HG02798 (cell line): ENCODE data around the gene DCLRE1B.

ENCODE experiments used
- ATAC-seq: cut with Tn5 transposase; IDR thresholded peaks from one replicate; pipeline ENCODE4 v1.9.1; 2021; ENCODE audit warnings: mild to moderate bottlenecking; ENCODE audit not compliant: unreplicated experiment, poor library complexity

Gene DCLRE1B

GRCh38 chr1:113918243-113918642 is 13.1 kb downstream of the DCLRE1B start:
- no peak for ATAC-seq

- ATAC-seq = no peak
Observed at GRCh38 chr1:113922957-113923356, 17.8 kb downstream of the DCLRE1B start.

GRCh38 chr1:113924473-113924872 is 19.3 kb downstream of the DCLRE1B start:
- no peak for ATAC-seq

GRCh38 chr1:113928187-113928930 is 23.2 kb downstream of the DCLRE1B start:
- peak; percentile 27 for ATAC-seq

- ATAC-seq = peak; percentile 77
Observed at GRCh38 chr1:113928941-113929749, 24.0 kb downstream of the DCLRE1B start, which contains the start of gene HIPK1. HIPK1 (plus strand) TSS chr1:113929324.

GRCh38 chr1:113929750-113930498 is 24.8 kb downstream of the DCLRE1B start:
- peak; percentile 41 for ATAC-seq

GRCh38 chr1:113930499-113931161 is 25.5 kb downstream of the DCLRE1B start:
- peak; percentile 21 for ATAC-seq

- no peak for ATAC-seq
Observed at GRCh38 chr1:113931451-113931851, 26.3 kb downstream of the DCLRE1B start.

GRCh38 chr1:113934006-113934405 is 28.9 kb downstream of the DCLRE1B start:
- ATAC-seq = no peak

- ATAC-seq = no peak
Observed at GRCh38 chr1:113934511-113935055, 29.5 kb downstream of the DCLRE1B start.

GRCh38 chr1:113935176-113935575 is 30.1 kb downstream of the DCLRE1B start:
- no peak for ATAC-seq

GRCh38 chr1:113935970-113936369 is 30.8 kb downstream of the DCLRE1B start:
- no peak for ATAC-seq

- no peak for ATAC-seq
Observed at GRCh38 chr1:113937146-113937545, 32.0 kb downstream of the DCLRE1B start.

GRCh38 chr1:113938192-113938591 is 33.1 kb downstream of the DCLRE1B start:
- ATAC-seq = no peak

GRCh38 chr1:113940365-113941244 is 35.5 kb downstream of the DCLRE1B start:
- peak; percentile 75 for ATAC-seq

GRCh38 chr1:113941245-113941559 is 36.1 kb downstream of the DCLRE1B start:
- no peak for ATAC-seq

- no peak for ATAC-seq
Observed at GRCh38 chr1:113942527-113942926, 37.4 kb downstream of the DCLRE1B start.

GRCh38 chr1:113943028-113943811 is 38.1 kb downstream of the DCLRE1B start:
- ATAC-seq = no peak
